CD4-positive, alpha-beta T cell (primary cell): ENCODE results near the gene SMCO2. TPM values are rescaled to one million over a fixed set of nuclear protein-coding genes. Genes with fewer than 3 reads are reported as not detected.

Experiments
- ATAC-seq: fragments of 200-7000 bp; cut with Tn5 transposase; one replicate; pipeline ENCODE4 v1.10.0; 2022; ENCODE audit warnings: mild to moderate bottlenecking; ENCODE audit not compliant: poor library complexity
- CTCF ChIA-PET: fragments of 350-600 bp; sonication (Branson Sonifier 250); formaldehyde crosslinking; loops from one replicate; lab custom pipeline; 2021; ENCODE audit warnings: antibody characterized with exemption, inconsistent platforms; lab: Charles Lee
- POLR2A ChIA-PET: fragments of 350-600 bp; sonication (Branson Sonifier 250); formaldehyde crosslinking; loops from one replicate; lab custom pipeline; 2021; ENCODE audit warnings: antibody characterized with exemption, inconsistent platforms; lab: Charles Lee
- DNase-seq, 14 experiments: peaks; one replicate each; pipeline ENCODE4 v3.0.0-alpha.2; 2013 to 2020; ENCODE audit warnings: mixed read lengths in 2 of 14
- H3K27ac ChIP-seq, 2 donors: one replicate each; pipeline versions ENCODE4 v1.5.1 to v1.7.0; 2013; ENCODE audit warnings: low read length in 2 of 2, low read depth in 1 of 2, mild to moderate bottlenecking in 1 of 2
- H3K27me3 ChIP-seq, 2 experiments: 1 replicate in 1 of 2; 2 replicates in 1 of 2; pipeline versions ENCODE4 v1.6.1 to v1.7.0; 2013; ENCODE audit warnings: low read length in 2 of 2, control low read depth in 1 of 2, mild to moderate bottlenecking in 1 of 2, moderate library complexity in 1 of 2; ENCODE audit not compliant: insufficient read depth in 2 of 2, control insufficient read depth in 1 of 2
- H3K36me3 ChIP-seq: one replicate; pipeline ENCODE4 v1.6.1; 2013; ENCODE audit warnings: low read length, control low read depth; ENCODE audit not compliant: insufficient read depth
- H3K4me1 ChIP-seq: one replicate; pipeline ENCODE4 v1.6.1; 2013; ENCODE audit warnings: low read length, control low read depth; ENCODE audit not compliant: insufficient read depth
- H3K4me3 ChIP-seq: one replicate; pipeline ENCODE4 v1.5.1; 2013; ENCODE audit warnings: mild to moderate bottlenecking, low read length, moderate library complexity
- H3K9me3 ChIP-seq, 2 experiments: 1 replicate in 1 of 2; 2 replicates in 1 of 2; pipeline versions ENCODE4 v1.6.1 to v1.7.0; 2013; ENCODE audit warnings: low read length in 2 of 2, mild to moderate bottlenecking in 2 of 2, control low read depth in 1 of 2, moderate library complexity in 1 of 2; ENCODE audit not compliant: control insufficient read depth in 1 of 2, insufficient read depth in 1 of 2
- H3K27ac Mint-ChIP-seq: one replicate; pipeline ENCODE4 v1.8.0; 2020; ENCODE audit warnings: mixed read lengths
- H3K27me3 Mint-ChIP-seq: one replicate; pipeline ENCODE4 v1.8.0; 2021; ENCODE audit warnings: mixed read lengths
- H3K36me3 Mint-ChIP-seq: one replicate; pipeline ENCODE4 v1.8.0; 2021; ENCODE audit warnings: low read depth, mixed read lengths
- H3K4me1 Mint-ChIP-seq: one replicate; pipeline ENCODE4 v1.8.0; 2021; ENCODE audit warnings: low read depth, mixed read lengths
- H3K4me3 Mint-ChIP-seq: one replicate; pipeline ENCODE4 v1.8.0; 2020; ENCODE audit warnings: mild to moderate bottlenecking, mixed read lengths
- H3K9me3 Mint-ChIP-seq: one replicate; pipeline ENCODE4 v1.8.0; 2020; ENCODE audit warnings: mixed read lengths
- CTCF ChIP-seq: fragments of 200-600 bp; IDR thresholded peaks from one replicate; pipeline ENCODE4 v1.8.0; 2022; ENCODE audit warnings: antibody characterized with exemption, mild to moderate bottlenecking
- intact Hi-C, 2 experiments: fragments of 100-400 bp; cut with DNase I in 1 of 2; cut with micrococcal nuclease in 1 of 2; formaldehyde crosslinking; loops; one replicate each; pipeline versions ENCODE4 v1.15.1 to v1.9.0; 2023 to 2025; cut with DNase I, micrococcal nuclease
- total RNA-seq, 174 experiments: library from RNA in 2 of 174; stranded (reverse) in 2 of 174; gene quantifications; one replicate each; pipeline ENCODE4 v1.2.3 and lab custom pipeline; 2021 to 2026

SMCO2 gene
- total RNA-seq, 2 experiments from 2014 or later, result not detected

GRCh38 chr12:27400856-27401354, 45.6 kb upstream of the SMCO2 start:
- H3K36me3 Mint-ChIP-seq, result no peaks in the 10 kb centered on the region
- POLR2A ChIA-PET, result no interaction called here
- no peak for TF ChIP-seq CTCF
- no peak overlapping the region for H3K27ac Mint-ChIP-seq
- H3K4me1 ChIP-seq, result no peaks in the 10 kb centered on the region
- H3K27me3 ChIP-seq, result no peaks in the 10 kb centered on the region
- H3K27me3 Mint-ChIP-seq, result peaks cover 3% of the 10 kb centered on the region
- no peaks in the 10 kb centered on the region for H3K36me3 ChIP-seq
- H3K27ac ChIP-seq, result no peak overlapping the region
- intact Hi-C loops, result no loop called here
- no peak overlapping the region for H3K4me3 ChIP-seq
- no peaks in the 10 kb centered on the region for H3K9me3 Mint-ChIP-seq
- no peak for ATAC-seq
- no peak overlapping the region for H3K4me3 Mint-ChIP-seq
- DNase-seq, result no peak
- no peaks in the 10 kb centered on the region for H3K4me1 Mint-ChIP-seq
- CTCF ChIA-PET, result no interaction called here
- no peaks in the 10 kb centered on the region for H3K9me3 ChIP-seq

GRCh38 chr12:27412047-27412446, 34.5 kb upstream of the SMCO2 start:
- no peak for ATAC-seq
- no peak overlapping the region for H3K27ac Mint-ChIP-seq
- no peaks in the 10 kb centered on the region for H3K27me3 Mint-ChIP-seq
- Histone ChIP-seq H3K27ac (no peak overlapping the region), H3K27me3 (no peaks in the 10 kb centered on the region), H3K9me3 (no peaks in the 10 kb centered on the region), H3K36me3 (no peaks in the 10 kb centered on the region), H3K4me3 (no peak overlapping the region), H3K4me1 (no peaks in the 10 kb centered on the region)
- ChIA-PET CTCF (no interaction called here), POLR2A (no interaction called here)
- no peaks in the 10 kb centered on the region for H3K4me1 Mint-ChIP-seq
- H3K4me3 Mint-ChIP-seq, result no peak overlapping the region
- H3K9me3 Mint-ChIP-seq, result peaks cover 2% of the 10 kb centered on the region
- DNase-seq, result no peak
- TF ChIP-seq CTCF, result no peak
- intact Hi-C loops, result no loop called here
- H3K36me3 Mint-ChIP-seq, result no peaks in the 10 kb centered on the region

DNA sequence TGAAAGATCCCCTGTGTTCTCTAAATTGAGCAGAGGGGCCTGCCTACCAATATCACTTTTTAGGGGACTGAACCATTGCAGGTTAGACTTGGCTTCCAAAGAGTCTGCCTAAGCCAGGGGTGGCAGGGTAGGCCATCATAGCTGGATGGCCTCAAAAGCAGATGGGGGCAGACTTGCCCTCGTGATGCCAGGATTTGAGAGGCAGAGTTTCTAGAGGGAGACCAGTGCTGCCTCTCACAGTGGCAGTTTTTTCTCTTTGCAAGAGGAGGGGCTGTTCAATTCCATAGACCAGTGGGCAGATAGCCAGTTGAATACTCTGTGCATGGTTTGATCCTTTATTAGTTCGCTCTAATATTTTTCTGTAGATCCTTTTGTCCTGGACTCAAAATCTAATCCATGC, 23.8 kb upstream of the SMCO2 start:
- ATAC-seq (no peak), DNase-seq (no peak)
- no peak overlapping the region for H3K27ac ChIP-seq
- H3K4me1 ChIP-seq, result no peaks in the 10 kb centered on the region
- no peak for TF ChIP-seq CTCF
- no peaks in the 10 kb centered on the region for H3K27me3 Mint-ChIP-seq
- H3K4me1 Mint-ChIP-seq, result no peaks in the 10 kb centered on the region
- H3K27me3 ChIP-seq, result no peaks in the 10 kb centered on the region
- H3K27ac Mint-ChIP-seq, result no peak overlapping the region
- no peak overlapping the region for H3K4me3 ChIP-seq
- CTCF ChIA-PET, result no interaction called here
- H3K4me3 Mint-ChIP-seq, result no peak overlapping the region
- H3K36me3 ChIP-seq, result no peaks in the 10 kb centered on the region
- POLR2A ChIA-PET, result no interaction called here
- intact Hi-C loops, result no loop called here
- no peaks in the 10 kb centered on the region for H3K9me3 ChIP-seq
- no peaks in the 10 kb centered on the region for H3K9me3 Mint-ChIP-seq
- no peaks in the 10 kb centered on the region for H3K36me3 Mint-ChIP-seq
